GM10847 (cell line): ENCODE data around the gene NPC2.

Source experiments
- POLR2A ChIP-seq: IDR thresholded peaks from 2 replicates; pipeline ENCODE4 v1.6.1; 2011; ENCODE audit not compliant: insufficient read length; ENCODE audit errors: extremely low read depth

The NPC2 gene

DNA sequence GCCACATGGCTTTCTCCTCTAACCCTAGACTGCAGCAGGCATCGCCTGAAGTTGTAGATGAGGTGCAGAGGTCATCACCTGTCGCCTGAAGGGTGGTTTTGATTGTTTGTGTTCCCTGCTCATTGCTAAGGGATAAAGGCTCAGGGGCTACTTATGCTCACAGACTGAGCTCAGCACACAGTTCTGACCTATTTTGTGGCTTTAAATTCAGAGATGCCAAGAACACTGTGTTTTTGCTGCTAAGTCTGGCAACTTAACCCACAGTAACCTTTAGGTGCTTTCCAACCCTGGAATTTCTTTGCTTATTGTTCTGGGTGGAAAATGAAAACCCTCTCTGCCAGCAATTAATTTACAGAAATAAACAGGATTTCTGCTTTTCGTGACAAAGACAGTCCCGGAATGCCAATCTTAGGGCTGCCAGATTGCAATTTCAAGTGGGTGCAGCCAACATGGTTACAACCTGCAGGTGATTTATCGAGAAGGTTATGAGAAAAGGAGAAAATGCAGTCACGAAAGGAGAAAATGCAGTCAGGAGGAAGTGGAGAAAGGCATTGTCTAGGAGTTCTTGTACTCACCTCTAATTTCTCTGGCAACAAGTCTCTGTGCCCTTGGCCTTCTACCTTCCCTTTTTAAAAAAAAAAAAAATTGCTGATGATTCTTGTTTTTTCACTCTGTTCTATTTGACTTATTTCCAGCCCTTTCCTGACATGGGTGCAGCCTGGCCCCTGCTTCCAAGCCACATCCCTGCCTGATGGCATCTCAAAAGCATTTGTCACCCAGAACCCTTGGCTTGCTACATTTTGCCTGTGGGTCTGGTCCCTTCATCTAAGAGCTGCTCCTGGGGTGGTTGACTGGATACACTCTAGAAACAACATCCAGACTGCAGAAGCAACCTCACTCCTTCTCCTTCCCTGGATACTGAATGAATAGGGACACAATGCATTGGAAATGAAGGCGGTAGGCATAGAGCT, 23.3 kb downstream of the NPC2 start:
- TF ChIP-seq POLR2A: no peak

DNA sequence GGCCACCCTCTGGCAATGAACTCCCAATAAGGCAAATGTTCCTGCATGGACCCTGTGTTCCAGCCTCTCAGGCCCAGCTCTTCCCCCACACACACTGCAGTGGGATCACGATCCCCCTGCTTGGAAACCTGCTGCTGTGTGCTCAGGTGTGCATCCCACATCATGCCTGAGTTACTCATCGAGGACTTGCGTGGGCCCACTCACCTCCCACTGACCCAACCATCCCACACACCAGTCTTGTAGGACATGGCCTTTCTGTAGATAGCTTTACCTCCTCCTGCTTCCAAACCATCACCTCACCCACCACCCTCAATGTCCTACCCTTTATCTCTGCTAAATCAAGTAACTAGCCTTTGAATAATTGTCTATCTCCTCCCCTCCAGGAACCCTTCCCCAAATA, 24.6 kb downstream of the NPC2 start:
- TF ChIP-seq POLR2A: no peak

GRCh38 chr14:74465335-74465734, 27.8 kb downstream of the NPC2 start:
- TF ChIP-seq POLR2A: no peak

DNA sequence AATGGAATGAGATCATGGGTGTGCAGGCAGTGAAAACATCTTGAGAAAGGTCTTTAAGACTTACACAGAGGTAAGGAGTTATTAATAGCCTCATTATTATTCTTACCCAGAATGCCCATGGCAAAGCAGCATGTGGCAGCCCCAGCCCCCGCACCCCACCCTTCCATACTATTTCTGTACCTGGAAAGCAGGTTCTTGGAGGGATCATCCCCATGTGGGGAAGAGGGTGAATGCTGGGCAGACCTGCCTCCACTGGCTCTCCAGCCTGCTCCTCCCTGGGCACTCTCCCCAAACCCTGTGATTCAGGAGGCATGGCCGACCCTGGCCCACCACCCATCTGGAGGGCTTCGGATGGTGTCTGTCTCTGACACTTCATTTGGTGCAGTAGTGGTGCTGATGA, 28.3 kb downstream of the NPC2 start:
- no peak for TF ChIP-seq POLR2A

DNA sequence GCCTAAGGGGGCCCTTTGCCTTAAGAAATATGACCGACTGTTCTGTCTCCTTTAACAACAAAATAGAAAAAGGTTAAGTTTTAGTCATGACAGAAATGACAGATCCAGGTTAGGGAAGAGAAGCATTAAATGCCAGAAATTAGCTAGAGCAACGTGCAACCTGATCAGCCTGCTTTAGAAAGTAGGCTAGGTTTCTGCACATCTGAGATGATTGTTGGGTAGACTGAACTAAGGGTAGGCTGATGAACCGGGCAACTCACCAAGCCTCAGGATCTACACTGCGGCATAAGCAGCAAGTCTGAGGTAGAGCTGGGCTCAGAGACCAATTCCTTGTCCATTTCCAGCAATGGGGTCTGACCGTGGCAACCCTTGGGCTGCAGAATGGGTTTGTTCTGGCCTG, 29.4 kb downstream of the NPC2 start:
- TF ChIP-seq POLR2A: no peak

DNA sequence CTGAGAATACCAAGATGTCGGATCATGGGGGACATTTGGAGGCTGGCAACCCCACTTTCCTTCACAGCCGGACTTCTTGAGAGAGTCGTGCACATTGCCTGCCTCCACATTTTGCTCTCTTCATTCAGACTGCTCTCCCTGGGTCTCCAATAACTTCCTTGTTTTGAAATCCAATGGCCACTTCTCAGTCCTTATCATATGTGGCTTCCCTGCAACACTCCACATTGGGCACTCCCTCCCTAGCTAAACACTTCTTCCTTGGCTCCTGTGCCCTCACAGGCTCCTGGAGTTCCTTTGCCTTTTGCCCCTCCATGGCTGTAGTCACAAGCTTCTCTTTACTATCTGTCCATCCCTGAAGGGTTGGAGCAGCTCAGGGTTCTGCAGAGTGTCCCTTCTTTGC, 30.1 kb downstream of the NPC2 start:
- no peak for TF ChIP-seq POLR2A

DNA sequence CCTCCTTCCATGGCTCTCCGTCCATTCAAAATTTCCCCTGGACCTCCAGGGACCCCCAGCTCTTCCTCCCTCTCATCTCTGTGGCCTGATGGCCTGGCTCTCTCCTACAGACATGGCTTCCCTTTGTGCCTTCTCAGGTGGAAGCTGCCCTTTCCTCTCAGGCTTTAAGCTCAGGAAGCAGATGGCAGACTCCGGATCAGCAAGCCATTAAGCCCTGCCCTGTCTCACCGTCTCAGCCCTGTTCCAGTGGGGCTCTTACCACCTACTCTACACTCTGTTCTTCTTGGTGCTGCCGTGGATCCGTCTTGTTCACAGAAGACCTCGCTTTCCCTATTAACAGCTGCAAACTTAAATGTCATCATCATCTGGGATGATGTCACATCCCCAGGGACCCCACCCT, 33.1 kb downstream of the NPC2 start:
- TF ChIP-seq POLR2A: no peak

- TF ChIP-seq POLR2A: no peak
Observed at GRCh38 chr14:74459289-74459946, 33.7 kb downstream of the NPC2 start.

GRCh38 chr14:74457565-74457895, 35.6 kb downstream of the NPC2 start:
- TF ChIP-seq POLR2A: no peak

DNA sequence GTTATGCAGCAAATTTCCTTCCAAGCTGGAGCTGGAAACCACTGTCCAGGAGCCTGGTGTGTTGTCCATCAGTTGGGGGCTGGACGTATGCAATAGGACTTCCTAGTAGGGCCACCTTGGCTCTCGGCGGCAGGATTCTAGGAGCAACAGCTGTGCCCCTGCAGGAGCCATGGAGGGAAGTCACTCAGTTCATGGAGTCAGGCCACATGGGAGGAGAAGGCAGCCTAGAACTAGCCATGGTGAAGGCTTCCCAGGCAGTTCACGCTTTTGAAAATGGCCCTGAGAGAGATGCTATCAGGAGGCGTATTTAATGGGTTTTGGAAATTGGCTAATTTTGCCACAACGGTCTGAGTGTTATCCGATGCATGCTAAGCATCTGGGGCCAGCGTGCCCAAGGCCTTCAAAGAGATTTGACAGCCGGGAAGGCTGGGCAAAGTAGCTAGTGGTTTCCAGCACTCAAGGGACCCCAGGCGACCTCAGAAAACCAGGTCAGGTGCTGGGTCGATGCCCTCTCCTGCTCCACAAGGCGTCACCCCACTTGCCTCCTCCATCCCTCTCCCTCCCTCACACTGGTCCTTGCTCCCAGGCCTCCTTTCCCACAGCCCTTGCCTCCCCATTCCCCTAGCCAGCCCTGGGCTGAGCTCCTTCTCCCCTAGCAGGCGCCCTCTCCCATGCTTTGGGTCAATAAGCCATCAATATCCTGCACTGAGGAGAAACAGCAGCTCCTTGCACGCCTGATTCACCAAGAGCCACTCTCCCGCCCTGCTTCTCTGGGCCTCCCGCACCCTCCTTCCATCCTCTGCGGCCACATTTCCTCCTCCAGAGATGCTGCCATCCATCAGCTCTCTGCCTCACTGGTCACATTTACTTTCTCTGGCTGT, 36.2 kb downstream of the NPC2 start:
- TF ChIP-seq POLR2A: no peak

DNA sequence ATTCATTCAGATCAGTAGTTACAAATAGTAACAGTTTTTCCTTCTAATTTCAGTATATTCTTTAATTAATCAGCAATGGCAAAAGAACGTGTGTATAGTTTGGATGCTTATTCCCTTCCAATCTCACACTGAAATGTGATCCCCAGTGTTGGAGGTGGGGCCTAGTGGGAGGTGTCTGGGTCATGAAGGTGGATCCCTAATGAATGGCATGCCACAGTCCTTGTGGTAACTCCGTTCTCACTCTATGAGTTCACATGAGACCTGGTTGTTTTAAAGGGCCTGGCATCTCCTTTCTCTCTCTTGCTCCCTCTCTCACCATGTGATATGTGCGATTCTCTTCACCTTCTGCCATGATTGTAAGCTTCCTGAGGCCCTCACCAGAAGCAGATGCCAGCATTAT, 48.2 kb downstream of the NPC2 start:
- TF ChIP-seq POLR2A: no peak

GRCh38 chr14:74442757-74443156, 50.3 kb downstream of the NPC2 start:
- no peak for TF ChIP-seq POLR2A

DNA sequence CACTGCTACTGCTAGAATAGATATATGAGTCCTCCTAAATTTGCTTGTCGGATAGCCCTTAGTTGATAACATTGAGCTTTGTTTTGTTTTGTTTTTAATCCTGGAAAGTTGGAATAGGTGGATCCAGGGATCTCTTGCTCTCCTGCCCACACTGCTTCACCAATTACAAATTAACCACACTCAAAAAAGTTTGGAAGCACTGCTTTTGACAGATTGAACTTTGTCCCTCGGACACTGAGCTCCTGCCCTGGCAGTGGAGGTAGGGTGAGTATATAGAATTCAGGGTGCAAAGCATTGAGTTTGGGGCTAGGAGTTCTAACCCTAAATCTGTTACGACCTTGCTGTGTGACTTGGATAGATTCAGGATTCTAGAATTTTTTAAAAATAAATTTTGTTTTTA, 52.0 kb downstream of the NPC2 start:
- TF ChIP-seq POLR2A: no peak

DNA sequence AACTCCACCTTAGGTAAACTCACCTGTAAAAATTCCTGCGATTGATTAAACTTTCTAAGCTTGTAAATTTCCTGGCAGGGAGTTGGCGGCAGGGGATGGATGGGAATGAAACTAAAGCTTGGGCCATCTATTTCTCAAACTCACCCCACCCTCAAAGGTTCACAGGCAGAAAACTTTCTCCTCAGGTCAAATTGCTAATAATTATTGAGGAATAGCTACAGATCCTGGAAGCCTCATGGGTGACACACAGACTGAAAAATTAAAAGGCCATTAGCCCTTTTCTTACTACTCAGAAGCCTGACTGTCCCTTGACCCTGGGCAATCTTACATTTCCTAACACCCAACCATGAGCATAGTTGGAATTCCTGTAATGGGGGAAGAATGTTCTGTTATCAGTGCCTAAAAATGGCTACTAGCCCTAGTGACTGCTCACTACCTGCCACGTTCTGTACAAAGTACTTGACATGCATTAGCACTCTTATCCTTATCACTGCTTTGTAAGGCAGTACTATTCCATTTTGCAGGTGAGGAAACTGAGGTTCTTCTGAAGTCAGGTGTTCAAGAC, 54.7 kb downstream of the NPC2 start:
- TF ChIP-seq POLR2A: no peak

- no peak for TF ChIP-seq POLR2A
Observed at GRCh38 chr14:74437496-74438053, 55.5 kb downstream of the NPC2 start.
